ENCODE results near the gene MTFR1L. TPM values are rescaled to one million over a fixed set of nuclear protein-coding genes. Genes with fewer than 3 reads are reported as not detected.

Gene MTFR1L
- polyA plus RNA-seq, 1 donor (not counting 4 experiments of a cell fraction or from before 2014, with no cell fraction given): 31.6 TPM

GRCh38 chr1:25834894-25835293, 15.1 kb downstream of the MTFR1L start:
- H3K9me3 ChIP-seq (ENCODE audit: control insufficient read depth, low read depth, low read length): no peaks in the 10 kb centered on the region
- H3K27me3 ChIP-seq (ENCODE audit: control insufficient read depth, extremely low read depth, insufficient read depth, low read length): no peaks in the 10 kb centered on the region
- no peak overlapping the region for H3K9ac ChIP-seq (ENCODE audit: control insufficient read depth, extremely low read depth, insufficient read depth, low read length)
- no peak overlapping the region for H2AFZ ChIP-seq (ENCODE audit: control insufficient read depth, low read length)
- no peak for TF ChIP-seq EZH2 (IDR thresholded peaks at IDR 0.05; ENCODE audit: low read length)
- TF ChIP-seq CTCF (optimal IDR thresholded peaks at IDR 0.05 in 1 of 3, IDR thresholded peaks at IDR 0.05 in 1 of 3, conservative IDR thresholded peaks at IDR 0.05 in 1 of 3; ENCODE audit: extremely low read depth in 1 of 3, insufficient read depth in 2 of 3, low read length in 3 of 3): no peak
- H4K20me1 ChIP-seq (ENCODE audit: control insufficient read depth, extremely low read depth, insufficient read depth, low read length): no peaks in the 10 kb centered on the region
- no peak for DNase-seq (ENCODE audit: low read depth, low spot score)
- no peak overlapping the region for H3K4me2 ChIP-seq (ENCODE audit: control insufficient read depth, extremely low read depth, insufficient read depth, low read depth, low read length)
- H3K9me1 ChIP-seq (ENCODE audit: control insufficient read depth, extremely low read depth, insufficient read depth, low read length): no peaks in the 10 kb centered on the region
- no peak overlapping the region for H3K27ac ChIP-seq (ENCODE audit: control insufficient read depth, insufficient read depth, low read length)
- H3K4me3 ChIP-seq (ENCODE audit: control insufficient read depth in 2 of 3, extremely low read depth in 1 of 3, insufficient read depth in 2 of 3, low read depth in 1 of 3, low read length in 3 of 3): no peak overlapping the region
- peaks cover 10% of the 10 kb centered on the region for H3K79me2 ChIP-seq (ENCODE audit: control insufficient read depth, insufficient read depth, low read length)
- H3K36me3 ChIP-seq (ENCODE audit: control insufficient read depth in 2 of 2, extremely low read depth in 1 of 2, insufficient read depth in 2 of 2, low read length in 2 of 2): peaks cover 18 to 38% of the 10 kb centered on the region in 2 experiments
- H3K4me1 ChIP-seq (ENCODE audit: control insufficient read depth, extremely low read depth, insufficient read depth, low read length): peaks cover 6% of the 10 kb centered on the region
- FAIRE-seq: no peak
- dilution Hi-C loops (cut with MboI; ENCODE audit: extremely low pct_ligation_motif_present, low sequenced_read_pairs): no loop called here

GRCh38 chr1:25836695-25837094, 16.9 kb downstream of the MTFR1L start:
- H3K27me3 ChIP-seq (ENCODE audit: control insufficient read depth, extremely low read depth, insufficient read depth, low read length): no peaks in the 10 kb centered on the region
- H3K4me3 ChIP-seq (ENCODE audit: control insufficient read depth in 2 of 3, extremely low read depth in 1 of 3, insufficient read depth in 2 of 3, low read depth in 1 of 3, low read length in 3 of 3): no peak overlapping the region
- H3K9ac ChIP-seq (ENCODE audit: control insufficient read depth, extremely low read depth, insufficient read depth, low read length): no peak overlapping the region
- FAIRE-seq (no peak), DNase-seq (ENCODE audit: low read depth, low spot score) (no peak)
- dilution Hi-C loops (cut with MboI; ENCODE audit: extremely low pct_ligation_motif_present, low sequenced_read_pairs): no loop called here
- no peaks in the 10 kb centered on the region for H4K20me1 ChIP-seq (ENCODE audit: control insufficient read depth, extremely low read depth, insufficient read depth, low read length)
- TF ChIP-seq EZH2 (IDR thresholded peaks at IDR 0.05; ENCODE audit: low read length) (no peak), CTCF (optimal IDR thresholded peaks at IDR 0.05 in 1 of 3, IDR thresholded peaks at IDR 0.05 in 1 of 3, conservative IDR thresholded peaks at IDR 0.05 in 1 of 3; ENCODE audit: extremely low read depth in 1 of 3, insufficient read depth in 2 of 3, low read length in 3 of 3) (no peak)
- peaks cover 5 to 20% of the 10 kb centered on the region in 2 experiments for H3K36me3 ChIP-seq (ENCODE audit: control insufficient read depth in 2 of 2, extremely low read depth in 1 of 2, insufficient read depth in 2 of 2, low read length in 2 of 2)
- H3K9me1 ChIP-seq (ENCODE audit: control insufficient read depth, extremely low read depth, insufficient read depth, low read length): no peaks in the 10 kb centered on the region
- H2AFZ ChIP-seq (ENCODE audit: control insufficient read depth, low read length): no peak overlapping the region
- peaks cover 6% of the 10 kb centered on the region for H3K4me1 ChIP-seq (ENCODE audit: control insufficient read depth, extremely low read depth, insufficient read depth, low read length)
- H3K4me2 ChIP-seq (ENCODE audit: control insufficient read depth, extremely low read depth, insufficient read depth, low read depth, low read length): no peak overlapping the region
- no peak overlapping the region for H3K27ac ChIP-seq (ENCODE audit: control insufficient read depth, insufficient read depth, low read length)
- no peaks in the 10 kb centered on the region for H3K9me3 ChIP-seq (ENCODE audit: control insufficient read depth, low read depth, low read length)
- peaks cover 18% of the 10 kb centered on the region for H3K79me2 ChIP-seq (ENCODE audit: control insufficient read depth, insufficient read depth, low read length)
